Gastrocnemius medialis (tissue), 4 donors: Measurements from ENCODE around the gene CRBN.

Experiments
- CTCF ChIP-seq, 5 experiments: fragments of 450-650 bp in 3 of 5; fragments of 200-600 bp in 2 of 5; sonication (generic) in 2 of 5; IDR thresholded peaks in 4 of 5; conservative IDR thresholded peaks in 1 of 5; 1 replicate in 4 of 5; 2 replicates in 1 of 5; pipeline ENCODE4 v1.5.1; 2016 to 2019; ENCODE audit warnings: antibody characterized with exemption in 5 of 5, mild to moderate bottlenecking in 3 of 5, moderate library complexity in 3 of 5
- POLR2A ChIP-seq, 2 donors: fragments of 450-650 bp; IDR thresholded peaks; one replicate each; pipeline ENCODE4 v1.6.1; 2017; ENCODE audit warnings: antibody characterized with exemption in 2 of 2, mild to moderate bottlenecking in 2 of 2, moderate library complexity in 2 of 2

- TF ChIP-seq CTCF (IDR thresholded peaks at IDR 0.05 in 4 of 5, conservative IDR thresholded peaks at IDR 0.05 in 1 of 5), result no peak
- no peak for TF ChIP-seq POLR2A (IDR thresholded peaks at IDR 0.05)
Observed at GRCh38 chr3:3117651-3118050, 61.8 kb downstream of the CRBN start.
